ENCODE data around the gene CRIP3.
A peak's percentile ranks its signal among the peaks of the same experiment; 100 is the strongest.
"Not testable (repeated sequence)": the region's sequence is repeated elsewhere in the genome, so short reads cannot be mapped to it uniquely, and the experiment has no call there.

The CRIP3 gene, protein sequence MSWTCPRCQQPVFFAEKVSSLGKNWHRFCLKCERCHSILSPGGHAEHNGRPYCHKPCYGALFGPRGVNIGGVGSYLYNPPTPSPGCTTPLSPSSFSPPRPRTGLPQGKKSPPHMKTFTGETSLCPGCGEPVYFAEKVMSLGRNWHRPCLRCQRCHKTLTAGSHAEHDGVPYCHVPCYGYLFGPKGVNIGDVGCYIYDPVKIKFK

GRCh38 chr6:43308101-43308989 is at the start of gene CRIP3:
Gene CRIP3, minus strand, starts transcription at chr6:43308826. Its CDS starts 34 bp downstream, at chr6:43308792.
- peak in 1 of 2 donors; percentile 11 for DNase-seq (ENCODE audit: low read depth in 2 of 2, low spot score in 1 of 2)

DNA sequence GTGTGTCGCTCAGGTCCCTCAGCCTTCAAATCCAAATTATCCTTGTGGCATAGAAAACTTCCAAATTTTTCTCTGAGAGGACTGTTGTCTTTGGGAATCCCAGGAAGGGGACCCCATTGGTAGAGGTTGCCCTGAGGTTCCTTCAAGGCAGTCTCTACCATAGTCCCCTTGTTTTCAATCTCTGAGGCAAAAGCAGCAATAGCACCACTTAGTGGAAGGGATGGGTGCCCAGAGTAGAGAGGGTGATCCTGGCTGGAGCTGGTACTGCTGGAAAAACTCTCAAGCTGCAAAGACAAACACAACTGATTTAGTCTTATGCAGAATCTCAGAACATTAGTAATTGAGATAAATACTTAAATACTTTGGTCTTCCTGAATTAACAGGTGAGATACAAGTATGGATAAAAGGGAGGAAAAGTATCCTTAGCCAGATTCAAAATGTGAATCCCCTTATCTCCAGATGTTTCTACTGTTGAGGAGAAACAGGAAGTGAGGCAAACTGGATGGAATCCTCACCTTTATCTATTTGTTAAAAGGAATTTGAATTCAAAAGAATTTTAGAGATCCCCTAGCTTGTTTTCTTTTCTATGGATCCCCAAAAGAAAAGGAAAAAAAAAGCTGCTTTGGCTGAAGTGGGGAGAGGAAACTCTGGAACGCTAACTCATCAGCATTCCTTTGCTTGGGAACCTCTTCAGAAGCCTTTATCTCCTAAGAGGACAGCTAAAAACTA is 47.4 kb upstream of the CRIP3 start:
- no peak for DNase-seq (ENCODE audit: low read depth in 2 of 2, low spot score in 1 of 2)

- DNase-seq (ENCODE audit: low read depth in 2 of 2, low spot score in 1 of 2): not testable (repeated sequence)
Observed at GRCh38 chr6:43351951-43352350, 43.3 kb upstream of the CRIP3 start.

- no peak for DNase-seq (ENCODE audit: low read depth in 2 of 2, low spot score in 1 of 2)
Observed at GRCh38 chr6:43347444-43347843, 38.8 kb upstream of the CRIP3 start.

GRCh38 chr6:43347021-43347420 is 38.4 kb upstream of the CRIP3 start:
- no peak for DNase-seq (ENCODE audit: low read depth in 2 of 2, low spot score in 1 of 2)

- DNase-seq (ENCODE audit: low read depth in 2 of 2, low spot score in 1 of 2): not testable (repeated sequence)
Observed at GRCh38 chr6:43346243-43346642, 37.6 kb upstream of the CRIP3 start.

DNA sequence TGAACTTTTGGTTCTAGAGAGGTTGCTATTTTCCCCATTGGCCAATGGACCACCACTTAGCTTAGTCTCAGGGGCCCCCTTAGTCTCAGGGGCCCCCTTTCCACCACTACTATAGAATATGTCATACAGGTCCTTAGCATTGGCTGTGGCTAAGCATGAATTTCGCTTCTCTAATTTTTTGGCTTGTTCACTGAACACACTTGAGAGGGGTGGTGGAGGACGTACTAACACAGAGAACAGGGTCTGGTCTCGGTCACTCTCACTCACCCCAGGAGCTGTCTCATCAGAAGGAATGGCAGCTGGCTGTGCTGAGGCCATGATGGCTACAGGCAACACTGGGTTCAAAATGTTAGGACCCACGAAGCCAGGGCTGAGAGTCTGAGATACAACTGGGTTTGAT is 30.5 kb upstream of the CRIP3 start:
- no peak for DNase-seq (ENCODE audit: low read depth in 2 of 2, low spot score in 1 of 2)

- DNase-seq (ENCODE audit: low read depth in 2 of 2, low spot score in 1 of 2): no peak
Observed at GRCh38 chr6:43338243-43338642, 29.6 kb upstream of the CRIP3 start.

- no peak for DNase-seq (ENCODE audit: low read depth in 2 of 2, low spot score in 1 of 2)
Observed at GRCh38 chr6:43336382-43336781, 27.8 kb upstream of the CRIP3 start.

- no peak for DNase-seq (ENCODE audit: low read depth in 2 of 2, low spot score in 1 of 2)
Observed at GRCh38 chr6:43335469-43335868, 26.8 kb upstream of the CRIP3 start.

DNA sequence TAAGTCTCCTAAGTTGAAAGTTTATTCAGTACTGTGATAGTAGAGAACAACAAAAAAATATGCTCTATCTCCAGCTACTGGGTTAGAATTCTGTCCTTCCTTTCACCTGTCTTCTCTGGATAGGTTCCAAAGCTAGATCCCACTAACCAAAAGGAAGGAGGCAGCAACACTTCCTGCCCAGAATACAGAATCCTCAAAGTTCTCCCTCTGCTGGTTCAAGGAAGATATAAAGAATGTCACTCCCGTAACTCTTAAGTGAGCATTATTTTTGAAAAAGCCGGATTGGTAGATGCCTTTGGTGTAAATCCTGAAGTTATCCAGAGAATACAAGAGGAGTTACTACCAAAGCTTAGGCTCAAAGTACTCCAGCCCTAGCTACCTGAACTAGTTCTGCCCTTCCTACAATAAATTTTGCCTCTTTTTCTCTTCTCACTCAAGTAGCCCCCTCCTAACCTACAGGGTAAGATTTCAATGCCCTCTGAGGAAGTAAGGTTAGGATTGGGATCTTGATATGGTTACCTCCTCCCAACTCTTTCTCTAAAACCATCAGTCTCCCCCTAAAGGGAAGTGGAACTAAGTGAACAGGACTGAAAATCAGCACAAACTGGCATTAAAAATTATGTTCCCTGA is 26.0 kb upstream of the CRIP3 start:
- no peak for DNase-seq (ENCODE audit: low read depth in 2 of 2, low spot score in 1 of 2)

DNA sequence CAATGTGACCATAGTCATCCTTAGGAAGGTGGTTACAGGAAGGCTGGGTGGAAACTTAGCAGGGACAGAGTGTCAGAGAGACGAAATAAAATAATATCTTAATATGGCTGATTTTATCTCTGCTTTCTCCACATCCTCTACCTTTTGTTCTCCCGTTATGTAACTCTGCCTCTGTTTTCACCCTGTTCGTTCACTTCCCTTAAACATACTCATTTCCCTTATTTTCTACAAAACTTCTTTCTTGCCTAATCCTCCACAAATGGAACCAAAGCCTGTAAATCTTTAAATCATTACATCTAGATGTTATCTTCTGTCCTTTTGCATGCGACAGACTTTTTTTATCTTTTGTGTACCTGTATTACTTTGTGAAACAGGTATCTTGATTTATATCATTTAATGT is 23.3 kb upstream of the CRIP3 start:
- DNase-seq (ENCODE audit: low read depth in 2 of 2, low spot score in 1 of 2): no peak

GRCh38 chr6:43331470-43331869 is 22.8 kb upstream of the CRIP3 start:
- no peak for DNase-seq (ENCODE audit: low read depth in 2 of 2, low spot score in 1 of 2)

DNA sequence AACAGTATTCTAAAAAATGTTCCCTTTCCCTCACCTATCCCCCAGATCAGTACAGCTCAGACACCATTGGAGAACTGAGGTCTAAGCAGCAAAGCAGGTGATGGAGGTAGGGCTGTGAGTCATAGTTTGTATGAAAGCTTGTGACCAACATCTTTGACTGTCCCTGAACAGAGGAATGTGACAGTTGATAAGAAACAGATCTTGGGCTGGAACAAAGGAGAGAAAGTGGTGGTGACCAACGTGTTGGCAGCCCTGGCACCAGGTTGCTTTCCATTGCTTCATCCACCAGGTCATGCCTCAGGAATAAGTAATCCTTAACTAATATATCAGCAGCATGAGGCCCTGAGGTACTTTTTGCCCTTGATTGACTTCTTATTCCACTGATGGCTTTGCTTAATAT is 19.9 kb upstream of the CRIP3 start:
- no peak for DNase-seq (ENCODE audit: low read depth in 2 of 2, low spot score in 1 of 2)

GRCh38 chr6:43325876-43326275 is 17.2 kb upstream of the CRIP3 start:
- no peak for DNase-seq (ENCODE audit: low read depth in 2 of 2, low spot score in 1 of 2)

DNA sequence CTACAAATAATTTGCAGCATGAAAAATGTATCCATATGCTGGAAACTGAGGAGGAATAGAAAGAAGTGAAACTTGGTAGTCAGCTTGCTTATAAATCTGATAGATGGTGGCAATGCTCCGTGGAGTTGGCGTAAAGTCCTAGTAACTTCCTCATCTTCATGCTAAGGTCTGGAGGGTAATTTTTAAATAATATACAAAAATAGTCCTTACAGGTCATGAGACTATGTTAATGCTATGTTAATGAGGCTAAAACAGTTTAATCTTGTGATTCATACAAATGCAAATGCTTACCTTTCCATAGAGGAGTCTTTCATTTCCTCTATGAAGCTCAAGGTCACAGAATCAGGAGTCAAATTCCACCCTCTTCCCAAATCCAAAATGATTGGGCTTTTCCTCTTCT is 9.4 kb upstream of the CRIP3 start:
- DNase-seq (ENCODE audit: low read depth in 2 of 2, low spot score in 1 of 2): no peak

DNA sequence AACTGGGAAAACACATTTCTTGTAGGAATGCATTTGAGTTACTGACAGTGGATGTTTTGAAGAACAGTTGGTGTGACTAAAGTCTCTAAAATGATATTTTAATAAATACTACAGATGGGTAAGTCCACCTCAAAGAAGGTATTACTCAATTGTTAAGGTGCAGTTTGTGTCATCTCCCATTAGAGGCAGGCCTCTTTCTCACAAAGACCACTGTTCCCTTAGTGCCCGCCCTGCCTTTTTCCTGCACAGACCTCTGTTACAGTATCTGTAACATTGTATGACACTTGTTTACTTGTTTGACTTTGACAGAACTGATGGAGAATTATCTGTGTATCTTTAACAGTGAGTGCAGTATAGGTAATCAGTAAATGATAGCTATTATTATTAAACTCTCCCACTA is 5.2 kb upstream of the CRIP3 start:
- no peak for DNase-seq (ENCODE audit: low read depth in 2 of 2, low spot score in 1 of 2)

DNA sequence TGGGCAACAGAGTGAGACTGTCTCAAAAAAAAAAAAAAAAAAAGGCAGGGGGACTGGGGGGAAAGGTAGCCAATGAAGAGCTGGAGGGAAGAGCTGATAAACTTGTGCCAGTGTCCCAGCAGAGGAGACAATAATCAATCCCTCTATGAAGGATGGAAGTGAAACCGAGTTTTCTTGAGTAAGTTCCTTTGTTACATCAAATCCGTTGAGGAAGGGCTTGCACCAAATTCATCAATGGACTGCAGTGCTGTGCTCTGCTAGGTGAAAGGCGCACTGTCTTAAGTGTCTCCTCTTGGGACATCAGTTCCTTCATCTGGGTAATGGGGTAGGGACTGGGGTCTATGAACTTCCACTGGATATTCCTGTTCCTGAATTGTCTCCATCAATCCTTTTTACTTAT is 3.0 kb upstream of the CRIP3 start:
- DNase-seq (ENCODE audit: low read depth in 2 of 2, low spot score in 1 of 2): no peak

- DNase-seq (ENCODE audit: low read depth in 2 of 2, low spot score in 1 of 2): no peak
Observed at GRCh38 chr6:43310624-43311023, 2.0 kb upstream of the CRIP3 start.

GRCh38 chr6:43310134-43310533 is 1.5 kb upstream of the CRIP3 start:
- no peak for DNase-seq (ENCODE audit: low read depth in 2 of 2, low spot score in 1 of 2)

GRCh38 chr6:43308990-43309477 is 408 bp upstream of the CRIP3 start:
- no peak for DNase-seq (ENCODE audit: low read depth in 2 of 2, low spot score in 1 of 2)
